ENCODE data around the gene TBL1X. TPM values are rescaled to one million over a fixed set of nuclear protein-coding genes. Genes with fewer than 3 reads are reported as not detected.

TBL1X gene
- total and polyA plus RNA-seq, 2 of the 8 experiments (the other 6 are each of a cell fraction or from before 2014, with no cell fraction given): 13.3 to 25.6 TPM

DNA sequence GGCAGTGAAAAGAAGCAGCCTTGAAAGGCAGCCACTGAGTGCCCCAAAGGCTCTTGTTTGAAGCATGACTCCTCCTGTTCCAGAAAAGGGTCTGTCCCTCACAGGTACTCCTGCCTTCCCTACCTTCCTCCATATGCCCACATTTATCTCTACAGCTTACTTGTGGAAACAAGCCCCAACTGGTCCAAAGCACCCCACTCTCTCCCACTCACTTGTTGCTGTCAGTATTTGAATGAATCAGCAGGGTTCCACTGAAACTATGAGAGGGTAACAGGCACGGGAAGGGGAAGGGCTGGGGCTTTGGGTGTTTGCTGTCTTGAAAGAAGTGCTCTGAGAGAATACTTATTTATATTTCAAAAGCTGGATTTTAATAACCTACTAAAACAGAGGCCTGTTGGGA lies 265.9 kb downstream of the TBL1X start:
- POLR2A ChIA-PET (ENCODE audit: partially characterized antibody): no interaction called here
- 86% methylated on average over 1 of the region's 1 CpG; no CpG with 5 or more reads in 1 of the 2 experiments for WGBS, 2 experiments (ENCODE audit: extremely low coverage in 1 of 2, insufficient coverage in 1 of 2, insufficient read length in 1 of 2, insufficient replicate concordance in 2 of 2, low coverage in 1 of 2, low lambda C conversion rate in 2 of 2, missing lambda C conversion rate in 1 of 2)
- no peak overlapping the region for H2AFZ ChIP-seq (ENCODE audit: low read length)

More for the DNA sequence above, 265.9 kb downstream of the TBL1X start:
- CTCF ChIA-PET (ENCODE audit: partially characterized antibody): no interaction called here
- Histone ChIP-seq H3K9ac (replicated peaks in 1 of 4; ENCODE audit: extremely low read depth in 1 of 4, low read depth in 3 of 4, low read length in 3 of 4) (no peak overlapping the region), H3K18ac (ENCODE audit: extremely low read depth, low read length) (no peak overlapping the region), H2BK15ac (ENCODE audit: low read length) (no peak overlapping the region), H3K14ac (ENCODE audit: insufficient read length) (no peak overlapping the region), H4K5ac (ENCODE audit: insufficient read length, low read depth, low read length) (no peak overlapping the region), H3K79me2 (ENCODE audit: control insufficient read depth in 1 of 2, insufficient read depth in 2 of 2, low read length in 2 of 2) (no peaks in the 10 kb centered on the region), H3K56ac (replicated peaks; ENCODE audit: insufficient read length, low read depth, low read length) (no peak overlapping the region), H3K27me3 (replicated peaks in 1 of 4; ENCODE audit: control insufficient read depth in 3 of 4, extremely low read depth in 1 of 4, insufficient read depth in 3 of 4, low read length in 3 of 4) (no peaks in the 10 kb centered on the region), H2BK12ac (ENCODE audit: low read depth, low read length) (no peak overlapping the region), H2BK20ac (ENCODE audit: low read length) (no peak overlapping the region), H4K91ac (replicated peaks; ENCODE audit: insufficient read length, low read length) (no peak overlapping the region), H3K4me1 (replicated peaks in 1 of 4; ENCODE audit: control insufficient read depth in 3 of 4, insufficient read depth in 4 of 4, low read length in 3 of 4) (no peaks in the 10 kb centered on the region), H2BK5ac (ENCODE audit: low read depth, low read length) (no peak overlapping the region), H4K8ac (ENCODE audit: extremely low read depth, insufficient read depth, low read length) (no peak overlapping the region), H3K27ac (ENCODE audit: low read depth, low read length) (no peak overlapping the region), H3K4me3 (ENCODE audit: extremely low read depth in 1 of 4, insufficient read depth in 2 of 4, low read depth in 3 of 4, low read length in 4 of 4) (no peak overlapping the region), H3K79me1 (ENCODE audit: low read depth, low read length) (no peaks in the 10 kb centered on the region), H3K4me2 (ENCODE audit: insufficient read depth in 1 of 2, low read depth in 2 of 2, low read length in 2 of 2) (no peak overlapping the region), H3K4ac (replicated peaks; ENCODE audit: insufficient read length, low read depth, low read length) (no peak overlapping the region), H2AK5ac (ENCODE audit: low read depth, low read length) (no peak overlapping the region), H3K36me3 (ENCODE audit: control insufficient read depth in 2 of 4, insufficient read depth in 4 of 4, low read length in 3 of 4) (peaks cover 0 to 7% (median 1%) of the 10 kb centered on the region in 4 experiments; a peak in 3 of 8 replicates), H3K23ac (ENCODE audit: insufficient read length) (no peak overlapping the region), H2BK120ac (replicated peaks; ENCODE audit: low read depth, low read length) (no peak overlapping the region), H3K23me2 (ENCODE audit: low read depth, low read length) (no peaks in the 10 kb centered on the region), H4K20me1 (replicated peaks in 1 of 2; ENCODE audit: control insufficient read depth in 1 of 2, insufficient read depth in 2 of 2, low read length in 2 of 2) (no peaks in the 10 kb centered on the region), H3K9me3 (ENCODE audit: insufficient read depth in 2 of 2, low read depth in 1 of 2, low read length in 1 of 2) (no peaks in the 10 kb centered on the region; a peak in 1 of 4 replicates)
- no peak for TF ChIP-seq EP300 (IDR thresholded peaks at IDR 0.05; ENCODE audit: borderline replicate concordance in 1 of 2, low read depth in 2 of 2, low read length in 2 of 2)
- no peak for TF ChIP-seq POU5F1 (IDR thresholded peaks at IDR 0.05; ENCODE audit: low read depth, low read length)
- TF ChIP-seq CHD1 (IDR thresholded peaks at IDR 0.05; ENCODE audit: low read depth, low read length): no peak
- no peak for TF ChIP-seq SP1 (IDR thresholded peaks at IDR 0.05; ENCODE audit: low read depth, low read length)
- TF ChIP-seq CTBP2 (IDR thresholded peaks at IDR 0.05; ENCODE audit: borderline replicate concordance, insufficient read depth, insufficient read length, low read length): no peak
- TF ChIP-seq EZH2 (IDR thresholded peaks at IDR 0.05; ENCODE audit: low read depth, low read length, severe bottlenecking): no peak
- TF ChIP-seq, protein P1, sequence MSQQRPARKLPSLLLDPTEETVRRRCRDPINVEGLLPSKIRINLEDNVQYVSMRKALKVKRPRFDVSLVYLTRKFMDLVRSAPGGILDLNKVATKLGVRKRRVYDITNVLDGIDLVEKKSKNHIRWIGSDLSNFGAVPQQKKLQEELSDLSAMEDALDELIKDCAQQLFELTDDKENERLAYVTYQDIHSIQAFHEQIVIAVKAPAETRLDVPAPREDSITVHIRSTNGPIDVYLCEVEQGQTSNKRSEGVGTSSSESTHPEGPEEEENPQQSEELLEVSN (IDR thresholded peaks at IDR 0.05): no peak
- TF ChIP-seq CEBPB (IDR thresholded peaks at IDR 0.05; ENCODE audit: low read depth, low read length): no peak
- DNase-seq (ENCODE audit: low read depth in 1 of 2, low spot score in 2 of 2): no peak
- FAIRE-seq: no peak

Data from H1 (cell line).